T-helper 17 cell (primary cell): ENCODE measurements around the gene SRGAP3. TPM values are rescaled to one million over a fixed set of nuclear protein-coding genes. Genes with fewer than 3 reads are reported as not detected.

Source experiments
- ATAC-seq: fragments of 150-1000 bp; cut with Tn5 transposase; 2 replicates; pipeline ENCODE4 v1.10.0; 2021; ENCODE audit warnings: mild to moderate bottlenecking, moderate library complexity
- DNase-seq, 3 donors: peaks; one replicate each; pipeline versions ENCODE4 v3.0.0 to v3.0.0-alpha.2; 2020 to 2021
- H3K9me3 ChIP-seq: one replicate; pipeline ENCODE4 v1.7.0; 2013; ENCODE audit warnings: low read length, mild to moderate bottlenecking; ENCODE audit not compliant: control insufficient read depth, poor library complexity, severe bottlenecking
- H3K27ac Mint-ChIP-seq: one replicate; pipeline ENCODE4 v1.8.0; 2022; ENCODE audit warnings: mild to moderate bottlenecking, moderate library complexity, mixed read lengths
- H3K27me3 Mint-ChIP-seq: one replicate; pipeline ENCODE4 v1.8.0; 2022; ENCODE audit warnings: mixed read lengths
- H3K36me3 Mint-ChIP-seq: one replicate; pipeline ENCODE4 v1.8.0; 2022; ENCODE audit warnings: low read depth, mixed read lengths
- H3K4me1 Mint-ChIP-seq: one replicate; pipeline ENCODE4 v1.8.0; 2022; ENCODE audit warnings: mild to moderate bottlenecking, mixed read lengths
- H3K4me3 Mint-ChIP-seq: one replicate; pipeline ENCODE4 v1.8.0; 2022; ENCODE audit warnings: mild to moderate bottlenecking, moderate library complexity, mixed read lengths
- total RNA-seq, 4 donors: library from RNA in 2 of 4; stranded (reverse) in 2 of 4; gene quantifications; one replicate each; pipeline ENCODE4 v1.2.3 and lab custom pipeline; 2022 to 2026

SRGAP3 gene
- total RNA-seq, 2 donors from 2014 or later, result 1.8 to 2.2 TPM

DNA sequence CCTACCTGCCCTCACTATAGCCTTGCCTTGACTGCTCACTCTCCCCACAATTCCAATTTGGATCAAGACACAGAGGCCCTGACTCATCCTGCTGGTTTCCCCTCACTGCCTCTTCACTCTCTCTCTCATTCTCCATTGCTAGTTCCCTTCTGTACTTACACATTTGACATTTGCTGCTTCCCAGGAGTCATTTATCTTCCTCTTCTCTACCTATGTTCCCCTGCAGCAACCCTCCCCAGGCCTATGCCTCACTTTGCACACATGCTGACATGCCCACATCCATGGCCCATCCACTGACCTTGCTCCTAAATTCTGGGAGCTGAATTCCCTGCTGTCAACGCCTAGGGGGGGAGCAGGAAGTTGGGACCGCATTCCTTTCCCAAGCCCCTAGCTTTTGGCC lies 82.2 kb downstream of the SRGAP3 start:
- H3K4me3 Mint-ChIP-seq, result no peak overlapping the region
- no peaks in the 10 kb centered on the region for H3K27me3 Mint-ChIP-seq
- H3K4me1 Mint-ChIP-seq, result peaks cover 22% of the 10 kb centered on the region
- ATAC-seq (no peak), DNase-seq (no peak)
- no peaks in the 10 kb centered on the region for H3K36me3 Mint-ChIP-seq
- no peaks in the 10 kb centered on the region for H3K9me3 ChIP-seq
- H3K27ac Mint-ChIP-seq, result no peak overlapping the region

DNA sequence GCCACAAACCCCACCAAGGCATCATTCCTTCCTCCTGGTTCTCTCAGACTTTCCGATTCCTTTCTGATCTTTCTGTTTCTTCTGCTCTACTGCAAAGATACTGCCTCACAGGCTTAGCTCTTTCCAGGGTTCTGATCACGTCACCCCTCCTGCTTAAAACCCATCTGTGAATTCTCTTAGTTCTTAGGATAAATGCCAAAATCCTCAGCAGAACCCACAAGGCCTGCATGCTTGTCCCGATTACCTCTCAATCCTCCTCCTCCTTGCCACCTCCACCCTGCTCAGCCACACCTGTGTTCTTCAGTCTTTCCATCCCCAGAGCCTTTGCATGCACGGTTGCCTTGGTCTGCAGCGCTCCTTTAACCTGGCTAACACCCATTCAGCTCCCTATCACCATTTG lies 84.0 kb downstream of the SRGAP3 start:
- no peaks in the 10 kb centered on the region for H3K27me3 Mint-ChIP-seq
- H3K9me3 ChIP-seq, result no peaks in the 10 kb centered on the region
- no peak for ATAC-seq
- H3K27ac Mint-ChIP-seq, result no peak overlapping the region
- no peak overlapping the region for H3K4me3 Mint-ChIP-seq
- DNase-seq, result no peak
- peaks cover 23% of the 10 kb centered on the region for H3K4me1 Mint-ChIP-seq
- no peaks in the 10 kb centered on the region for H3K36me3 Mint-ChIP-seq

GRCh38 chr3:9163289-9163688 lies 86.2 kb downstream of the SRGAP3 start:
- Mint-ChIP-seq H3K4me1 (peaks cover 4% of the 10 kb centered on the region), H3K4me3 (no peak overlapping the region), H3K27me3 (no peaks in the 10 kb centered on the region), H3K36me3 (no peaks in the 10 kb centered on the region), H3K27ac (no peak overlapping the region)
- no peaks in the 10 kb centered on the region for H3K9me3 ChIP-seq
- ATAC-seq (no peak), DNase-seq (no peak)

GRCh38 chr3:9161811-9162210 lies 87.6 kb downstream of the SRGAP3 start:
- Mint-ChIP-seq H3K4me3 (no peak overlapping the region), H3K36me3 (no peaks in the 10 kb centered on the region), H3K27ac (no peak overlapping the region), H3K4me1 (peaks cover 4% of the 10 kb centered on the region), H3K27me3 (no peaks in the 10 kb centered on the region)
- DNase-seq (no peak), ATAC-seq (no peak)
- H3K9me3 ChIP-seq, result no peaks in the 10 kb centered on the region

DNA sequence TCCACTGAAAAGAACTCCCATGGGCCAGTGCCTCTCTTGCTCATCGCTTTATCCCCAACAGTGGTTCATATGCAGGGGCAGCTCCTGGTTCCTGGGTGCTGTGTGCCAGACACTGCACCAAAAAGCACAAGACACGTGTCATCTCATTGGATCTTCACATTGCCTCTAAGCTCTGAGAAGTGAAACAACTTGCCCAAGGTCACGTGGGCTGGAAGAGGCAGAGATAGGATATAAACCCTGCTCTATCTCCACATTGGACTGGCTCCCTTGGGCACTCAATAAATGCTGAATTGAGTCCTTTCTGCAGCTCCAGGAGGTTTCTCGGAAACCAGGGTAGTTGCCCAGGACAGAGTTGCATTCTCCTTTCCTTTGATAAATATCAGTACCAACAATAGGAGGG lies 88.1 kb downstream of the SRGAP3 start:
- no peak overlapping the region for H3K27ac Mint-ChIP-seq
- ATAC-seq, result no peak
- no peaks in the 10 kb centered on the region for H3K27me3 Mint-ChIP-seq
- no peak overlapping the region for H3K4me3 Mint-ChIP-seq
- H3K9me3 ChIP-seq, result no peaks in the 10 kb centered on the region
- DNase-seq, result no peak
- no peaks in the 10 kb centered on the region for H3K36me3 Mint-ChIP-seq
- H3K4me1 Mint-ChIP-seq, result peaks cover 4% of the 10 kb centered on the region

DNA sequence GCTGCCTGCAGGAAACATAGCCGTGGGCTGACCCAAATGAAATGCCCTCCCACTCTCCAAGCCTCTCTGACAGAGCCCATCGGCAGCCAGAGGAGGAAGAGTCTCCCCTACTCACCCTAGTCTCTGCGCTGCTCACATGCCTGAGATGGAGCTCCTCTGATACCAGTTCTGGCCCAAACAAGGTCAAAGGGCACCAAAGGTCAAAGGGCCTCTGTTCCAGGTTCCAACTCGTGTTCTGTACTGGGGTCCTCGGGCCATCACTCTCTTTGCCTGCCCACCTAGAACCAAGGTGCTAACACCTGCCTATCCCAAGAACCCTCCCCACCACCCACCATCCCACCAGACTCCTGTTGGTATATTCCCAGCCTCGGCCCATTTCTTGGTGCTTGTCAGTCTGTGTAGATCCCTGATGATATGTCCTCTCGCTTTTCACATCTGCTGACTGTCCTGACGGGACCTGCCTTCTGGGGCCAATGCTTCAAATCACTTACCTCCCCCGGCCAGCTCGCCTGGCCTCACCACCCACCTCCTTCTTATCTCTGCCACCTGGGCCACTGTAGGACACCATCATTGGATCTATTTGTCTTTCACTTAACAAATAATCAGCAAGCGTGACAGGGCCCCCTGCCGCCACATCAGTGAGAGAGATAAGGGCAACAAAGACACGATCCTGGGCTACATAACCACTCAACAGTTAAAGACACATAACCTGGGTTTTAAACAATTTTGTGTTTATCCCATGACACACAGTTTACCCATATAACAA lies 90.4 kb downstream of the SRGAP3 start:
- H3K36me3 Mint-ChIP-seq, result no peaks in the 10 kb centered on the region
- ATAC-seq (no peak), DNase-seq (no peak)
- peaks cover 4% of the 10 kb centered on the region for H3K4me1 Mint-ChIP-seq
- no peak overlapping the region for H3K27ac Mint-ChIP-seq
- H3K4me3 Mint-ChIP-seq, result no peak overlapping the region
- no peaks in the 10 kb centered on the region for H3K27me3 Mint-ChIP-seq
- no peaks in the 10 kb centered on the region for H3K9me3 ChIP-seq

- Mint-ChIP-seq H3K4me1 (peaks cover 4% of the 10 kb centered on the region), H3K27ac (no peak overlapping the region), H3K4me3 (no peak overlapping the region), H3K27me3 (no peaks in the 10 kb centered on the region), H3K36me3 (no peaks in the 10 kb centered on the region)
- ATAC-seq, result no peak
- no peaks in the 10 kb centered on the region for H3K9me3 ChIP-seq
- no peak for DNase-seq
These were observed 91.6 kb downstream of the SRGAP3 start for GRCh38 chr3:9157651-9158362.

- no peaks in the 10 kb centered on the region for H3K27me3 Mint-ChIP-seq
- no peak overlapping the region for H3K27ac Mint-ChIP-seq
- ATAC-seq, result no peak
- no peaks in the 10 kb centered on the region for H3K9me3 ChIP-seq
- H3K4me3 Mint-ChIP-seq, result no peak overlapping the region
- H3K4me1 Mint-ChIP-seq, result no peaks in the 10 kb centered on the region
- DNase-seq, result no peak
- H3K36me3 Mint-ChIP-seq, result no peaks in the 10 kb centered on the region
These were observed 92.8 kb downstream of the SRGAP3 start for GRCh38 chr3:9156604-9157003.

GRCh38 chr3:9155028-9155427 lies 94.4 kb downstream of the SRGAP3 start:
- no peak overlapping the region for H3K4me3 Mint-ChIP-seq
- ATAC-seq, result no peak
- H3K27me3 Mint-ChIP-seq, result no peaks in the 10 kb centered on the region
- no peak for DNase-seq
- H3K4me1 Mint-ChIP-seq, result no peaks in the 10 kb centered on the region
- no peaks in the 10 kb centered on the region for H3K9me3 ChIP-seq
- H3K36me3 Mint-ChIP-seq, result no peaks in the 10 kb centered on the region
- no peak overlapping the region for H3K27ac Mint-ChIP-seq

- ATAC-seq, result no peak
- H3K9me3 ChIP-seq, result no peaks in the 10 kb centered on the region
- Mint-ChIP-seq H3K4me3 (no peak overlapping the region), H3K4me1 (no peaks in the 10 kb centered on the region), H3K27me3 (no peaks in the 10 kb centered on the region), H3K36me3 (no peaks in the 10 kb centered on the region), H3K27ac (no peak overlapping the region)
- no peak for DNase-seq
These were observed 95.4 kb downstream of the SRGAP3 start for GRCh38 chr3:9153904-9154619.

- H3K9me3 ChIP-seq, result no peaks in the 10 kb centered on the region
- no peaks in the 10 kb centered on the region for H3K4me1 Mint-ChIP-seq
- H3K4me3 Mint-ChIP-seq, result no peak overlapping the region
- no peak overlapping the region for H3K27ac Mint-ChIP-seq
- ATAC-seq (no peak), DNase-seq (no peak)
- no peaks in the 10 kb centered on the region for H3K27me3 Mint-ChIP-seq
- H3K36me3 Mint-ChIP-seq, result no peaks in the 10 kb centered on the region
These were observed 98.2 kb downstream of the SRGAP3 start for GRCh38 chr3:9151240-9151639.

GRCh38 chr3:9149566-9149965 lies 99.9 kb downstream of the SRGAP3 start:
- Mint-ChIP-seq H3K4me3 (no peak overlapping the region), H3K27me3 (no peaks in the 10 kb centered on the region), H3K4me1 (no peaks in the 10 kb centered on the region), H3K36me3 (no peaks in the 10 kb centered on the region), H3K27ac (no peak overlapping the region)
- ATAC-seq, result no peak
- H3K9me3 ChIP-seq, result no peaks in the 10 kb centered on the region
- no peak for DNase-seq

- Mint-ChIP-seq H3K36me3 (no peaks in the 10 kb centered on the region), H3K27ac (no peak overlapping the region), H3K4me3 (no peak overlapping the region), H3K4me1 (no peaks in the 10 kb centered on the region), H3K27me3 (no peaks in the 10 kb centered on the region)
- H3K9me3 ChIP-seq, result no peaks in the 10 kb centered on the region
- no peak for ATAC-seq
- DNase-seq, result no peak
These were observed 101.6 kb downstream of the SRGAP3 start for GRCh38 chr3:9147896-9148266.
